ENCODE data around the gene PLPPR4.
A peak's percentile ranks its signal among the peaks of the same experiment; 100 is the strongest.
"Not testable (repeated sequence)": the region's sequence is repeated elsewhere in the genome, so short reads cannot be mapped to it uniquely, and the experiment has no call there.

The PLPPR4 gene

DNA sequence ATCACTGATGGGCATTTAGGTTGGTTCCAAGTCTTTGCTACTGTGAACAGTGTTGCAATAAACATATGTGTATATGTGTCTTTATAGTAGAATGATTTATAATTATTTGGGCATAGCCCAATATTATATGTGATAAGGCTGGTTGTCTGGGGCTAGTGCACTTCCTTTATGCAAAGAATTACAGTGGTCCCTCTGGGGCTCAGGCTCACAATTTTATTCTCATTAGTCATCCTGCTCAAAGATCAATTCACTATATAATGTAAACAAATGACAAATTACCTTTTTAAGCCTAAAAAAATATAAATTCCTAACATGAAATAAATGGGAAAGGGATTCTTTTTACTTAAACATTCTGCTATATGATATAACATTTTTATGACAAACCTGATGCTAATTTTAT, 5.0 kb downstream of the PLPPR4 start:
- DNase-seq, result peak; percentile 20

DNA sequence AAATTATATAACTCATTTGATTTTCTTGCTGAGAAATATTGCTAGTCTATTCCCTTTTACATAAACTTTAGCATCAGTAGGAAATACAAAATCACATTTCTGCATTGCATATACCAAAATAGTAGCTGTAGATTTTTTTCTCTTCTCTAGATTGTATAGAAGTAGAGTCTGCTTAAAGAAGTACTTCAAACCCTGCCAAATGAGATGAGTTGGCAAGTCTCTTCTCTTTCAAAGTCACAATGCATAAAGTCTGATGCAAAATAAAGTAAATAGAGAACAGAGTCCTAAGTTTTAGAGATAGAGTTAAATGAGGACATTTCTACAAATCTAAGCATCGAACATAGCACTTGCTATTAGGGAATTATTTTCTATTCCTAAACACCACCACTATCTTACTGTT, 6.4 kb downstream of the PLPPR4 start:
- peak; percentile 9 for DNase-seq

DNA sequence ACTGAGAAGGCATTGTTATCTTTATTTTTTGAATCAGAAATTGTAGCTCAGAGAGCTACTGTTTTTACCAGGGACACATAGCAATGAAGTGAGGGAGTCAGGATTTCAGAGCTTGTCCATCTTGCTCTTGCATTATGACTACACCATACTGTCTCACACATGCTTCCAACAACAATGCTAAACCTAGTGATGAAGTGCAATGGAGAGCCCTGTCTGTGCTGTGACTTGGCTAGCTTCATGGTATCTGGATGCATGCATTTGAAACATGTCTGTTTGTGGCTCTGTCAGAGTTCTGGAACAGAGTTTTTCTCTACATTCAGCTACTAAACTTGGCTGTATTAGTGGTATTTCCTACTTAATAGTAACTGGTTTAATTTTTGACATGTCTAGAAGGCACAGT, 7.0 kb downstream of the PLPPR4 start:
- DNase-seq, result no peak

DNA sequence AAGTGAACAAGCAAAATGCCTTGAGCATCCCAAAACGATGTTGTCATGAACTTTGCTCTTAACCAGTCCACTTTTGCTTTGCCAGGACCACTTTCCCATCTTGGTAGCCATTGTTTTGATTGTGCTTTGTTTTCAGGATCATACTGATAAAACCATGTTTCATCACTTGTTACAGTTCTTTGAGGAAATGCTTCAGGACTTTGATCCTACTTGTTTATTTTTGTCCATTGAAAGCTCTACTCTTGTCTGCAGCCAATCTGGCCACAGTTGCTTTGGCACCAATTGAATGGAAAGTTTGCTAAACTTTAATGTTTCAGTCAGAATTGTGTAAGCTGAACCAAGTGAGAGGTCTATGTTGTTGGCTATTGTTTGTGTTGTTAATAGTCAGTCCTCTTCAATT, 12.8 kb downstream of the PLPPR4 start:
- DNase-seq, result no peak

DNA sequence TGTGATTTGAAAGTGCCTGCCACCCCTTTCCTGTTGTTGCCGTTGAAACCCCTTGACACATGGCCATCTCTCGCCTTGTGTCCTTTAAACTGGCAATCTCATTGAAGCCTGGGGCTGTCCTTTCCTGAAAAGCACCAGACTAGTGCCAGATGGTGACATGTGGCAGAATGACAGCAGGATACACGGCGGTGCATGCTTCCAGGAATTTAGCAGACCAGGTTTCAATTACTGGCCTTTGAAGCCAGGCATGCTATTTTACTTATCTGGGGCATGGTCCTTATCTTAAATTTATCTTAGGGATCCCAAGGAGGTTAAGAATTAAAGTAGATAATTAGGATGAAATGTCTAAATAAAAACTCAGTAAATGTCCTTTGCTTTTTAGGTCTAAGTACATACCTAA, 15.2 kb downstream of the PLPPR4 start:
- no peak for DNase-seq

DNA sequence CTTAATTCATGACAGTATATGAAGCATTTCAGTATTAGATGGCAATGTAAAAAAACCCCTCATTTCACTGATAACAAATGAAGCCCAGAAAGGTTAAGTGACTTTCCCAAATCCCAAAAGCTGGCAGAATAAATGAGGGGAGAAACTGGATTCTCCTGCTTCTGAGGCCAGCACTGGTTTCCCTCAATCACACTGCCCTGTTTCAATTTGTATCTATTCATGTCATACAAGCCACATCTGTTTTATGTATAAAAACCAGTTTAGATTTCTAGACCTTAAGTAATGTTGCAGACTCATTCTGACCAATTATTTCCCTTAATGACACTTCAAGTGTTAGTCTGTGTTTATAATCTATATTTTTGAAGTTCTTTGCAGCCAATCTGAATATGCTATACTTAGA, 16.8 kb downstream of the PLPPR4 start:
- no peak for DNase-seq

DNA sequence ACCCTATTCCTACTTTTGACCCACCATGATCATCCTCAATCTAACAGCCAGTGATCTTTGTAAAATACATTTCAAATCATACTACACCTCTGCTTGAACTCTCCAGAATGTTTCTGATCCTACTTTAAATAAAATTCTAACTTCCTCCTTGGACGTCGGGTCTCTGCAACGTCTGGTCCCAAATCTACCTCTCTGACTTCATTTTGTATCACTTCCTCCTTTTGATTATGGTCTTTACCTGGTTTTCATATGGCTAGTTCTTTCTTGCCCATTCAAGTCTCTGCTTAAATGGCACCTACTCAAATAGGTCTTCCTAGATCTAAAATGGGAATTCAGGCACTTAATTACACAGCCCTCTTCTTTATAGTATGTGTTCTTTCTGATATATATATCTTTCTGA, 18.2 kb downstream of the PLPPR4 start:
- DNase-seq, result no peak

DNA sequence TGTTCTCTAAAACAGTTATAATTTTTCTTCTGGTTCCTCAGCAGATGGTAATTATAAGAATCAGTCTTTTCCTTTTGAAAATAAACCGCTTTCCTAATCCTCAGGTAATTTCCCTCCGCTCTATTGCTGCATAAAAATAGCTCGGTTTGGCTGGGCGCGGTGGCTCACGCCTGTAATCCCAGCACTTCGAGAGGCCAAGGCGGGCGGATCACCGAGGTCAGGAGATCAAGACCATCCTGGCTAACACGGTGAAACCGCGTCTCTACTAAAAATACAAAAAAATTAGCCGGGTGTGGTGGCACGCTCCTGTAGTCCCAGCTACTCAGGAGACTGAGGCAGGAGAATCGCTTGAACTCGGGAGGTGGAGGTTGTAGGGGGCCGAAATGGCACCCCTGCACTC, 19.2 kb downstream of the PLPPR4 start:
- DNase-seq, result not testable (repeated sequence)

DNA sequence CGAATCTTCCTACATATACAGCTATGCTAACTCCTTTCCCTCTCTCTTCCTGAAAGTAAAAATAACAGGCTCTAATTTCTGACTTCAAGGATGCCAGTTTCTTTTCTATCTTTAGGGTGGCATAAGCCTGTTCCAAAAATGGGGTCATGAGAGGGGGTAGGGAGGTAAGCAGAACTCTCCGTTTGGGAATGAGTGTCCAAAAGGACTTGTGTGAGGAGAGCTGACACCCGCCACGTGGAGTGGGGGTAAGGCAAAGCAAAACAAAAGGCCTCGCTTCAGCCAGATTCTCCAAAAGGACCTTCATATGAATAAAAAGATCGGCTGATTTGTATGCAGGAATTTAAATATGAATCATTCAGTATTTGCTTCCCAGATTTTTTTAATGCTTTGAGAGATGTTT, 28.6 kb downstream of the PLPPR4 start:
- DNase-seq, result peak; percentile 4

DNA sequence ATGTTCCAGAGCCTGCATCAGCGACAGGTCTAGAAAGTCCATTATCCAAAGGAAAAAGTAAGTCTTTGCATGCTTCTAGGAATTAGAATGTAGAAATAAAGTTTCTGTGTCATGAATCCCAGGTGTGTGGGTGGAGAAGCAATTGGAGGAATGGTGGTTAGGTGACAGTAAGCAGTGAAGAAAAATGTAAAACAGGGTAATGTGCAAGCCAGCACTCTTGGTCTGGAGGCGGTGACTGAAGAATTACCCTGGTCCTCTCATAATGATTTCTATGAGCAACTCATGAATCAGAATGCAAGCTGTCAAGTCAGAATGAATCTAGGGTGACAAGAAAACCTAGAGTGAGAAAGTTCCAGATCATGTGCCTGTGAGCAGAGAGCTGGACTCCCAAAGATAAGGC, 33.6 kb downstream of the PLPPR4 start:
- no peak for DNase-seq

DNA sequence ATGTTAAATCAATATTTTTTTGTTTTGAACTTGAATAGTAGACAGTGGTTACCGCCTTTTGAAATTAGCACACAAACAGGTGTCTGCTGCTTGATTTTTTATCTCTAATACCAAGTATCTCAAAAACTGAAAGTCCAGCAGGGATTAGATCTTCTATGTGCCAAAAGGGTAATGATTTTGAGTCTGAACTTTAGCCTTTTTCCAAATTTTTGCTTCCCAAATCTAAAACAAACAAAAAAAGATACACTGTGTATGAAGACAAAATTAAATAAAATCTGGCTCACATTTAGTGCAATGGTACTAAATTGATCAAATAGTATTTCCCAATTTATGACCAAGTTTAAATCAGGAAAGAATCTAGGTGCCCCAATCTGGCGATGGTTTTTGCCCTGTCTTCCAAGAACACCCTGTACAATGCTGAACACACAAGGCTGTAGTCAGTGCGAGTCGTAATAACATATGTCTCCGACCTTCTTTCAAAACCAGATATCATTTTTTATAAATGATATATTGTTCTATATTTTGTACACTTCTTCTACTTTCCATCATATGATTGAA, 40.5 kb downstream of the PLPPR4 start:
- DNase-seq, result no peak

DNA sequence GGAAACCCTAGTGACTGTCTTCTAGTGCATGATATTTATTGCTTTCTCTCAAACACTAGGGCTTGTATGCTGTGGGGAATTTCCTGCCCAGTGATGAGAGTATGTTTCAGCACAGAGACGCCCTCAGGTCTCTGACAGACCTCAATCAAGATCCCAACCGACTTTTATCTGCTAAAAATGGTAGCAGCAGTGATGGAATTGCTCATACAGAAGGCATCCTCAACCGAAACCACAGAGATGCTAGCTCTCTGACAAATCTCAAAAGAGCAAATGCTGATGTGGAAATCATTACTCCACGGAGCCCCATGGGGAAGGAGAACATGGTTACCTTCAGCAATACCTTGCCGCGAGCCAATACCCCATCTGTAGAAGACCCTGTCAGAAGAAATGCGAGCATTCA, 41.3 kb downstream of the PLPPR4 start:
- DNase-seq, result peak; percentile 62

DNA sequence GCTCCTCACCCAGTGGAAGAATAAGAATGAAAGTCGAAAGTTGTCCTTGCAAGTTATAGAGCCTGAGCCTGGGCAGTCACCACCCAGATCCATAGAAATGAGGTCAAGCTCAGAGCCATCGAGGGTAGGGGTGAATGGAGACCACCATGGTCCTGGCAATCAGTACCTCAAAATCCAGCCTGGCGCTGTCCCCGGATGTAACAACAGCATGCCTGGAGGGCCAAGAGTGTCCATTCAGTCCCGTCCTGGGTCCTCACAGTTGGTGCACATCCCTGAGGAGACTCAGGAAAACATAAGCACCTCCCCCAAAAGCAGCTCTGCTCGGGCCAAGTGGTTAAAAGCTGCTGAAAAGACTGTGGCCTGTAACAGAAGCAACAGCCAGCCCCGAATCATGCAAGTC, 41.8 kb downstream of the PLPPR4 start:
- no peak for DNase-seq

DNA sequence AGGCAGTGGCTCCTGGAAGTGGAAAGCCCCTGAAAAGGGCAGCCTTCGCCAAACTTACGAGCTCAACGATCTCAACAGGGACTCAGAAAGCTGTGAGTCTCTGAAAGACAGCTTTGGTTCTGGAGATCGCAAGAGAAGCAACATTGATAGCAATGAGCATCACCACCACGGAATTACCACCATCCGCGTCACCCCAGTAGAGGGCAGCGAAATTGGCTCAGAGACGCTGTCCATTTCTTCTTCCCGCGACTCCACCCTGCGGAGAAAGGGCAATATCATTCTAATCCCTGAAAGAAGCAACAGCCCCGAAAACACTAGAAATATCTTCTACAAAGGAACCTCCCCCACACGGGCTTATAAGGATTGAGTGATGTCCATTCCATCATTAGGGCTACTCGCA, 42.4 kb downstream of the PLPPR4 start:
- no peak for DNase-seq

DNA sequence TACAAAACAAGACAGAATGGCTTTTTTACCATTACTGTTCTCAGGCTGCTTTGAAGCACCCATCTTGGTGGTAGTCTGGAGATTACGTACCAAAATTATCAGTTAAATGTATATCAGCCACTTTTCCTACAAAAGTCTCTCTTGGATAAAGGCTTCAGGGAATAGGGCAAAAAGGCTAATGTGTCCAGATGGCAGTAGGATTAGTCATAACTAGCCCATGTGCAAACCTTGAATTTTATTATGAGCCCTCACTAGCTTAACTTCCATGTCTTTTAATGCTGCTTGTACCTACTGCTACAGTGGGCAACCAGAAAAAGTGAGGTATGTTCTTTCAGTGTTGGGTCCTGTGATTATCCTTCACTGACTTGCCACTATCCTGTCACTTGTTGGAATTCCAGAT, 51.0 kb downstream of the PLPPR4 start:
- no peak for DNase-seq

DNA sequence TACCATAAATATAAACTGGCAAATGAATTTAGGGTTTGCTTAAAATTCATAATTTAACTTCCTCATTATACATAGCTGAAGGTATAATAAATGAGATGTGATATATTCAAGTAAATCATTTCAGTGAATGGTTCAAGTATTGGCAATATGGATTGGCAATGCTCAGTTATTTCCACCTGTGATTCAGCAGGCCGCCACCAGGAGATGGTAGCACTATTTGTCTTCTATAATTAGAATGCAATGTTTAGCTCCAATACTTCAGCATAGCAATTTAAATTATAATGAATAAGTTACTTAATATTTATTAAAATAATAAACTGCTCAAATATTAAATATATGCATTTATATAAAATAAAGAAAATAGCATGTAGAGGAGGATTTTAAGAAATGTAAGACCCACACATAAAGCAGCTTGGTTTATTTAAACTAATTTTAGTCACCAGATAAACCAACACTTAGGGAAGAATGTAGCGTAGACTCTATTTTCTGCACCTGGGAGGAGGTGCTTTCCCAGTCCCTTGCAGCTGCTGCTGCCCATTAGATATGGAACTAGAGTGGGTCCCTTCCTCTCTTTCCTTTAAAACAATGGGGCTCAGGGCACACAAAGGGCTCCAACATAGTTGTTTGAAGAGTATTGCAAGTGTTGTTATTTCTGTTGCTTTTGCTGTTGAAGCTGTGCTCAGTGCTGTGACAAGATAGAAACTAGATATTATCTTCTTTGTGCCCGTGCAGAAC, 62.1 kb downstream of the PLPPR4 start:
- DNase-seq, result no peak

DNA sequence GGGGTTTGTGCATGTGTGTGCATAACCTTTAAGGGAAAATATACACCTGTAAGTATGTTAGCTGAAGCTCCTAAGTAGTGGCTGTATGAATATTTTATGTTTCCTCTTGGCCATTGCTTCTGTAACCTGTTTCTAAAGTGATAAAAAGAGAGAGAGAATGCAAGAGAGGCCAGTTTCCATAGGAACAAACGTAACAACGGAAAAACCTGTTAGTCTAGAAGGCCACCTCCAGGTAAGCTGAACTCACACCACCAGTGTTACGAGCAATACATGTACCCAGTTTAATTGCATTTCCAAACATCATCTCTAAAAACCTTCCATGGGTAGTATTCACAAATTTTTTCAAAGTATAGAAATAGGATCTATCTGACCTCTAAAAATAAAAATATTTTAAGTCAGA, 63.1 kb downstream of the PLPPR4 start:
- DNase-seq, result no peak

DNA sequence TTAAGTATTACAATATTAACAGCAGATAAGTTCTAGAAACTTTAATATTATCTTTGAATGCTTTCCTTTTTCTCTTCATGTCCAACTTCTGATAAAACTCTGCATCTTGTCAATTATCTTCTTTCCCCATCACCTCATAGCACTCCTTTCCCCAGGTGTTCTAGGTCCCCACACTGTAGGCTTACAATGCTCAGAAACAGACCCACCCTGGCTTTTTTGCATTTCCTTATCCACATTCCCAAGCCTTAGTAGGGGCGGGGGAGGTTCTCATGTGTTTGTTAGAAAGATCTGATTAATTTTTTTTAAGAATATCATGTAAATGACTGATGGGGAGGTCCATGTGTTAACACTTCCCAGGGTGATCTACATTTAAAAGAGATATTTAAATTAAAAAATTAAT, 63.9 kb downstream of the PLPPR4 start:
- DNase-seq, result no peak

DNA sequence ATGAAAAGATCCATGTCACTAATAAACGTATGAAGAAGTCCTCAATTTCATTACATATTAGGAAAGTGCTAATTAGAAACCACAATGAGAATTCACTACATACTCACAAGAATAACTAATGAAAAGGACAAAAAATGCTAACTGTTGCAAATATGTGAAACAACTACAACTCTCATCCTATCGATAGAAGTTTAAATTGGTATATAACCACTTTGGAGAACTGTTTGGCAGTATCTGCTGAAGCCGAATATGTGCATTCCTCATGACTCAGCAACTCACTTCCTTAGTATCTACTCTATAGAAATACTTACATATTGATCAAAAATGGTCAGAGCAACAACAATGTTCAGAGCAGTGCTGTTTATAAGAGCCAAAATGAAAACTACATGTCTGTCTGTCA, 66.8 kb downstream of the PLPPR4 start:
- no peak for DNase-seq

DNA sequence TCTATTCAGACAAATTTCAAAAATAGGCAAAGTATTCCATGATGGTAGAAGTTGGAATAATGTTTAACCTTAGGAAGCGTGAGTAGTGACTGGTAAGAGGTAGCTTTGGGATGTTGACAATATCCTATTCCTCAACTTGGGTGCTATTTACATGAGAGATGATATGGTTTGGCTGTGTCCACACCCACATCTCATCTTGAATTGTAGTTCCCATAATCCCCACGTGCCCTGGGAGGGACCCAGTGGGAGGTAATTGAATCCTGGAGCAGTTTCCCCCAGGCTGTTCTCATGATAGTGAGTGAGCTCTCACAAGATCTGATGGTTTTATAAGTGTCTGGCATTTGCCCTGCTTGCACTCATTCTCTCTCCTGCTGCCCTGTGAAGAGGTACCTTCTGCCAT, 67.3 kb downstream of the PLPPR4 start:
- DNase-seq, result no peak

DNA sequence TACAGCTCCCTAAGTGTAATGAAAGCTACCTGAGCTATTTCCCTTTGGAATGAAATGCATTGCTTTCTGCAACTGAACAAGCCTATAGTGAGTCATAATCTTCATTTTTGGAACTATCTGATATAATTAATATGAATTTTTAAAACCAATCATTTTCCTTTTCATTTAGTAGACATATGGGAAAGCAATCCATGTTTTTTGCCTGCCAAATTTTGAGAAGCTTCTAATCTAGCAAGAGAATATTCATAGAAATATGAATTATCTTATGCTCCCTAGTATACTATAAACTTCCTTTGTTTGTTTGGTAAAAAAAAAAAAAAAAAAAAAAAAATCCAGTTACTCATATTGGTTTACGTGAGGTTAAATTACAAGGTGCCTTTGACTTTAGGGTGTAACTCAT, 68.3 kb downstream of the PLPPR4 start:
- DNase-seq, result no peak

DNA sequence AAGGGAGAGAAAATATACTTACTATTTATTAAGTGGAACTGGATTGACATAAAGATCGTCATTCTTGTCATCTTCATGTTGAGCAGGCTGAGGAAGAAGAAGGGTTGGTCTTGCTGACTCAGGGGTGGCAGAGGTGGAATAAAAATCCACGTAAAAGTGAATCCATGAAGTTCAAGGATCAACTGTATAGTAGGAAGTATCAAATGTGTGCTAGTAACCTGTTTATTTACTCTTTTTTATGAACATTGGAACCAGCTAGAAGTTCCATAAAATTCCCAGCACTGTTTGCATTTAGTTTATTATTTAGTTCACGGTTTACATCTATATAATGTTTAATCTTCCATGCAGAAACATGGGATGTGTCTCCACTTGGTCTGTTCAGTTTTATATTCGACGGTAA, 70.7 kb downstream of the PLPPR4 start:
- DNase-seq, result no peak

DNA sequence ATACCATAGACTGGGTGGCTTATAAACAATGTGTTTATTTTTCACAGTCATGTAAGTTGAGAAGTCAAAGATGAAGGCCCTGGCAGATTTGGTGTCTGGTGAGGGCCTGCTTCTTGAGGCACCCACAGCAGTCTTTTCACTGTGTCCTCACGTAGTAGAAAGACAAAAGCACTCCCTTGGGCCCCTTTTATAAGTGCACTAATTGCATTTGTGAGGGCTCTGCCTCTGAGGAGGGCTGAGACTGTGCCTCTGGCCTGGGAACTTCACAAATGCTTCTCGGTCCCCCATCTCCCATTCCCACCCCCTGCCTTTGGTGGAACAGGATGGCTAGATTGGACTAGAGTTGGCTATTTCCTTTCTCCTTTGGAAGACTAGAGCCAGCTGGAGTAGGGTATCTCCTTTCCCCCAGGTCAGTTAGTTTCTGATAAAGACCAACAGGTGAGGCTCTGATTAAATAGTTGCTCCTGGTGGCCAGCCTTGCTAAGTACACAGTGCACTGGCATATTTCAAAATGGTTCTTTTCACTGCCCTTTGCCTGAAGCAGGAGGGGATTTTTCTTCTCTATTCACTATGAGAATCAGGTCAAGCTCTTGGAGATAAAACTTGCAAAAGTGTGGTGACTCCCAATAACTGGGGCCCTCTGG, 82.9 kb downstream of the PLPPR4 start:
- DNase-seq, result no peak

DNA sequence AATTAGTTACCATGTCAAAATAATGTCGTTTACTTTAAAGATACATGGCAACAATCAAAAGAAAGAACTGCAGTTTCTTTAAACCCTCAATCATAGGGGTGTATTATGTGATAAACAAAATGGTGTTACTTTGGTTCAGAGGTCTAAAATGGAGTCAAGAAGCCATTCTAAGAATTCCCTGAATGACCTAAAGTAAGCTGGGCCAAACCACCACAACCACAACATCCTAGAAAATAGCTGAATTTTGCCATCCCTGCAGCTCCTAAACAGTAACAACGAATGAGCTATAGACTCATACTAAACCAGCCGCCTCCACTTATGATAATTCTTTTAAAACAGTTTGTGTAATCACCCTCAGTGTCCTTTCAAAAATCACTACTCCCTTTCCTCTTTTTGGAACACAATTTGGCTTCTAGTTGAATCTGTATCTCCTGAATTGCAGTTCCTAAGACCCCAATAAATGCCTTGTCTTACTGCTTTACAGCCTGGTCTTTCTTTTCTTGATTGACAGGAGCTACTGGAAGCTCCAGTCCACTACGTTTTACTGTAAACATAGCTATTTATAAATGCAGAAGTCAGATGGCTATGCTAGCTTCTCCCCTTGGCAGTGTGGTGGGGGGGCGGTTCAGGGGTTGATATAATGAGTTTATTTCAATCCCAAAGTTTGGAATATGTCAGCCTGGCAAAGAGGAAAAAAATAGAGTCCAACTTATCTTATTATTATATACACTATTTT, 84.3 kb downstream of the PLPPR4 start:
- DNase-seq, result no peak
